NCI-H2107 treated with DMSO at 0.1 percent for 48 hours (cell line): ENCODE results near the gene CD160.
"Not testable (repeated sequence)": the region's sequence is repeated elsewhere in the genome, so short reads cannot be mapped to it uniquely, and the experiment has no call there.

Experiments
- DNase-seq: peaks from one replicate; lab custom pipeline; 2025; ENCODE audit not compliant: unreplicated experiment; lab: John Stamatoyannopoulos, UW

CD160 gene

GRCh38 chr1:145708063-145708462 lies 11.2 kb upstream of the CD160 start:
- DNase-seq: no peak

GRCh38 chr1:145710291-145711027 lies 8.8 kb upstream of the CD160 start:
- DNase-seq: no peak

GRCh38 chr1:145711213-145711651 lies 8.1 kb upstream of the CD160 start:
- no peak for DNase-seq

- no peak for DNase-seq
Observed at GRCh38 chr1:145714524-145715111, 4.7 kb upstream of the CD160 start.

GRCh38 chr1:145716641-145717345 lies 2.5 kb upstream of the CD160 start:
- no peak for DNase-seq

GRCh38 chr1:145717833-145718232 lies 1.5 kb upstream of the CD160 start:
- no peak for DNase-seq

- DNase-seq: not testable (repeated sequence)
Observed at GRCh38 chr1:145718465-145718864, 834 bp upstream of the CD160 start.

GRCh38 chr1:145720556-145720877 lies 1.2 kb downstream of the CD160 start:
- DNase-seq: no peak

- peak; percentile 33 for DNase-seq
Observed at GRCh38 chr1:145720878-145721671, 1.8 kb downstream of the CD160 start.

- DNase-seq: not testable (repeated sequence)
Observed at GRCh38 chr1:145726193-145726592, 6.9 kb downstream of the CD160 start.

GRCh38 chr1:145729196-145729595 lies 9.9 kb downstream of the CD160 start:
- DNase-seq: no peak

- DNase-seq: no peak
Observed at GRCh38 chr1:145729666-145730436, 10.6 kb downstream of the CD160 start.

GRCh38 chr1:145730467-145730866 lies 11.2 kb downstream of the CD160 start:
- no peak for DNase-seq

GRCh38 chr1:145730900-145731299 lies 11.6 kb downstream of the CD160 start:
- no peak for DNase-seq

GRCh38 chr1:145736191-145736590 lies 16.9 kb downstream of the CD160 start:
- DNase-seq: no peak

- DNase-seq: no peak
Observed at GRCh38 chr1:145740269-145740668, 21.0 kb downstream of the CD160 start.

GRCh38 chr1:145747398-145748247 lies 28.3 kb downstream of the CD160 start:
- DNase-seq: no peak

- no peak for DNase-seq
Observed at GRCh38 chr1:145750426-145750825, 31.1 kb downstream of the CD160 start.

GRCh38 chr1:145751491-145752037 lies 32.3 kb downstream of the CD160 start:
- no peak for DNase-seq
